Activated CD8-positive, alpha-beta memory T cell treated with anti-CD3 and anti-CD28 coated beads for 36 hours (primary cell): ENCODE data around the gene DNAH10. TPM values are rescaled to one million over a fixed set of nuclear protein-coding genes. Genes with fewer than 3 reads are reported as not detected.

Source experiments
- total RNA-seq, 2 experiments: library from RNA; stranded (reverse); gene quantifications; one replicate each; pipeline ENCODE4 v1.2.3, GENCODE V29; 2021

DNAH10 gene
- total RNA-seq, 2 experiments from 2014 or later, result 0.06 to 0.15 TPM

Other genes starting within 250 kb of the DNAH10 start
- 1 to 10 TPM; 3.7 TPM for gene RILPL1, start 228.6 kb upstream of the DNAH10 start, total RNA-seq
- gene TMED2, start 177.7 kb upstream of the DNAH10 start, total RNA-seq, result 100 to 1,000 TPM; 196 to 205 TPM
- gene DDX55, start 160.2 kb upstream of the DNAH10 start, total RNA-seq, result 10 to 100 TPM; 58.0 to 58.3 TPM
- 10 to 100 TPM; 92.9 to 94.4 TPM for gene EIF2B1, start 128.6 kb upstream of the DNAH10 start, total RNA-seq
- 10 to 100 TPM; 77.4 to 81.9 TPM for gene GTF2H3, start 128.5 kb upstream of the DNAH10 start, total RNA-seq
- 1 to 10 TPM; 4.0 to 5.1 TPM for gene TCTN2, start 91.2 kb upstream of the DNAH10 start, total RNA-seq
- 100 to 1,000 TPM in 1 of 2 experiments, 10 to 100 TPM in 1; 91.3 to 101 TPM for gene ATP6V0A2, start 49.9 kb upstream of the DNAH10 start, total RNA-seq
- gene CCDC92, start 210.5 kb downstream of the DNAH10 start, total RNA-seq, result 1 to 10 TPM; 7.3 to 8.7 TPM
- 10 to 100 TPM; 74.6 to 75.6 TPM for gene ZNF664, start 210.9 kb downstream of the DNAH10 start, total RNA-seq